Measurements from ENCODE around the gene COP1. TPM values are rescaled to one million over a fixed set of nuclear protein-coding genes. Genes with fewer than 3 reads are reported as not detected.

The COP1 gene
- total RNA-seq, 1 donor from 2014 or later = 102 TPM

DNA sequence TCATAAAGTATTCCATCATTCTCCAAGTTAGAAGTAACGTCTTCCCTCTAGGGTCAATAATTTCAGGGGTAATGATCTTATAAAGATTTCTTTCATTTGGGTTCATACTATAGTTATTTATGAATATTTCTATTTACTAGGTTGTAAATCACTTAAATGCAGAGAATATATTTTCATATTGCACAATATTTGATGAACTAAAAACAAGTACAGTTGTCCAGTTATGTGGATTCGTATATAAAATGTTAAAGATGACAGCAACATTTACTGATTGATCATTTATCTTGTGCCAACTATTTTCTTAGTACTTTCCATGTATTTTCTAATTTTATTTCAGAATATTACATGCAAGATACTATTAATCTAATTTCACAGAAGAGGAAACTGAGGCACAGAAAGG lies 243.3 kb downstream of the COP1 start:
- no peak for DNase-seq (ENCODE audit: low spot score)

DNA sequence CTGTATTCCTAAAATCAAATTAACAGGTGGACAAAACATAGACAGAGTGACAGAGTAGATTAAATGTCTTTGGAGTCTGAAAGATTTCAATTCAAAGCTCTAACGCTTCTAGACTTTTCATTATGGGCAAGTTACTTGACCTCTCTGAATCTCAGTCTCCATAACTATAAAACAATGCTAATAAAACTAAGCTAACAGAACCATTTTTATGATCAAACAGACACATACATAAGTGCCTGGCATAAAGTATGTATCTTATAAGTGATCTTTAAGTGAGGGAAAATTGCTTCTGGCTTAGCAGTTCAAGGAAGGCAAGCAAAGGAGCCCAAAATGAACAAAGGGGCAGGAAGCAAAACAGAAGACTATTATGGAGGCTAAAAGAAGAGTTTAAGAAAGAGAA lies 246.9 kb downstream of the COP1 start:
- DNase-seq (ENCODE audit: low spot score) = no peak

DNA sequence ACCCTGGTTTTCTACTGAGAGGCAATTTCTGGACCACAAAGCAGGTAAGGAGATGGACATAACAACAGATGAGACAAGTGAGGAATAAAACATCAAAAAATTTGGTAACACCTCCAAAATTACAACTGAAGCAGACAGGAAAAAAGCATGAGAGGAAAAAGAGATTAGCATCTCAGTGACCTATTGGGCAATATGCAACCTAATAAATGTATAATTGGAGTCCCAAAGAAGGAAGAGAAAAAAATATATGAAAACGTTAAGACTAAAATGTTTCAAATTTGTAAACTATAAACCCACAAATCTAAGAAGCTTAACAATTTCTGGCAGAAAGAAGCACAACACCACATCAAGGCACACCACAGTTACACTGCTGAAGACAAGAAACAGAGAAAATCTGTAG lies 255.5 kb downstream of the COP1 start:
- DNase-seq (ENCODE audit: low spot score) = no peak

DNA sequence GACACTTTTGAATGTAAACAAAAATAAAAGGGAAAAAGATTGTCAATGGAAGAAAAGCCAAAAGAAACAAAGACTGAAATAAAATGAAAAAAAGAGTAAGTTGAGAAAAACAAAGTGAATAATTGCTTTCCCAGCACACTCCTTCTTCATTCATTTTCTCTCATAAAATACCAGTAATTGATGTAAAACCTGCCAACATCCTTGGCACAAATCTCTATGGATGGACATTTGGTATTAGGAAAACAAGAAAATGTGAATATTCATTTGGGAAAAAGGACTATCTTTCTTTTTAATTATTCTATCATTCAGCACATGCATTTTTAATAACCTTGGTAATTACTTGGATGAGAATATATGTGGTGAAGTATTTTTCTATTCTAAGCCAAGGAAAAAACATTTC lies 259.3 kb downstream of the COP1 start:
- DNase-seq (ENCODE audit: low spot score) = no peak

DNA sequence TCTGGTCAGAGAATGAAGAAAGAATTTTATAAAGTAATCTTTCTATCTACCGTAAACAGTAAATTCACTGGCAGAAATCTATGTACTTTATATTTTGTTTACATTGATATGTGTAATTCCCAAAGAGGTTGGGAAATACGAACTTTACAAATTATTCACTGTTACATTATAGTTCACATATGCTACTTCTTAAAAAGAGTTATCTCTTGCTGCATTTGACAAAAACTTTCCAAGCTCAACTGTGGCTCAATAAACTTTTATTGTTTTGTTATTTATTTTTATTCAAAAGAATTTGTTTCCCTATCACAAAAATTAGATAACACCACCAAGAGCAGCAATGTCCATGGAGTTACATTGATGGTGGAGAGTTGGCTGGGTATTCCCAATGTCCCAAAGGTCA lies 262.5 kb downstream of the COP1 start:
- no peak for DNase-seq (ENCODE audit: low spot score)

DNA sequence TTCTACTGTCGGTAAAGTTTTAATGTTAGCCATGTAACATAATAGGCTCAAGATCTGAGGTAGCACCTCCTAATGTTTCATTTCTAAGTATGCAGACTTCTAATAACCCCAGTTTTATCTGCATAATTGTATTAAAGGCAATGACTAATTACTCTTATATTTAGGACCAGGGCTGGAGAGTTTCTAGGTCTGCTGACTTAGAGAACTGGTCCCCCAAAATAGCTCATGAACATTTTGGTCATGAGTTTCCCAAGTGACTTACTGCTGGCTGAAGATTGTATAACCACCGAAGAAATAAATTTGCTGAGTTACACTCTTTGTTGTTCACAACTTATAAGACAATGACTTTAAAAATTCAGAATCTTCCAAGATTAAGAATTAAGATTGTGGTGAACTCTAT lies 265.9 kb downstream of the COP1 start:
- DNase-seq (ENCODE audit: low spot score) = no peak

DNA sequence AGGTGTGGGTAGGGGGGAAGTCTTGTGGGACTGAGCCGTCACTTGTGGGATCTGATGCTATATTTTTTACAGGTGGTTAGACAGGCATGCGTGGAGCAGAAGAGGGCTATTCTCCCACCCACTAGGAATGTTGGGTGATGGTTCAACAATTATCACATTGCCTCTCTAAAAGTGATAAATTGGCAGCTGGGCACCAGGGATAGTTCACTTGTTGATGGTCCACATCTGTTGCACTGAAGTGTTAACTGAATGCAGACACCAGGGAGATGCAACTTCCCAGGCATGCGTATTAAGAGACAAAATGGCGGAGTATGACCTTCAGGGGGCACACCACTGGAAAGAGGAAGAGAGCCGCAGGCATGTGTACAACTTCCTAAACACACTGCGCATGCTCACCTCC lies 270.4 kb downstream of the COP1 start:
- DNase-seq (ENCODE audit: low spot score) = no peak

DNA sequence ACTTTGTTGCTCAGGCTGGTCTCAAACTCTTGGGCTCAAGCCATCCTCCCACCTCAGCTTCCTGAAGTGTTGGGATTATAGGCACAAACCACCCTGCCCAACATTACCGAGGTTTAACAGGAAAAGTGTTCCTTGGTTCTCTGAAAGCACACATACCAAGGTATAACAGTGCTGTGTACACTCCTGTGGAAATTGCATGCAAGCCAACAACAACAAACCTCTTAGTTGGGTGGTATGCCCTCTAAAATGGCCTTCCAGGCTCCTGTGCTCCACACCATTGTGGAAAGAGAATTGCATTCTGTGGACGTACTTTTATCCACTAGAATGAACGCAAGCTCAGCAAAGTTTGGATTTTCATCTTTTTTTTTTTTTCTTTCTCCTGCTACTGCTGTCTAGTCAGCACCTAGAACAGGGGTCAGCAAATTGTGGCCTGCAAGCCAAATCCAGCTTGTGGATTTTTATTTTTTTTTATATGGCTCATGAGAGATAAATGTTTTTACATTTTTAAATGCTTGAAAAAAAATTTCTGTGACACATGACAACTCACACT lies 271.4 kb downstream of the COP1 start:
- no peak for DNase-seq (ENCODE audit: low spot score)

DNA sequence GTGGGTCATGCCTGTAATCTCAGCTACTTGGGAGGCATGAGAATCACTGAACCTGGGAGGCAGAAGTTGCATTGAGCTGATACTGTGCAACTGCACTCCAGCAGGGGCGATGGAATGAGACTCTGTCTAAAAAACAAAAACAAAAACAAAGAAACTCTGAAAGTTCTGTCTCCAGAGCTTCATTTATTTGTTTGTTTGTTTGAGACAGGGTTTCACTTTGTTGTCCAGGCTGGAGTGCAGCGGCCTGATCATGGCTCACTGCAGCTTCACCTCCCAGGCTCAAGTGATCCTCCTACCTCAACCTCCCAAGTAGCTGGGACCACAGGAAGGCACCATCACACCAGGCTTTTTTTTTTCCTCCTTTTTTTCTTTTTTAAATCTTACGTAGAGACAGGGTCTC lies 271.9 kb downstream of the COP1 start:
- DNase-seq (ENCODE audit: low spot score) = no peak

DNA sequence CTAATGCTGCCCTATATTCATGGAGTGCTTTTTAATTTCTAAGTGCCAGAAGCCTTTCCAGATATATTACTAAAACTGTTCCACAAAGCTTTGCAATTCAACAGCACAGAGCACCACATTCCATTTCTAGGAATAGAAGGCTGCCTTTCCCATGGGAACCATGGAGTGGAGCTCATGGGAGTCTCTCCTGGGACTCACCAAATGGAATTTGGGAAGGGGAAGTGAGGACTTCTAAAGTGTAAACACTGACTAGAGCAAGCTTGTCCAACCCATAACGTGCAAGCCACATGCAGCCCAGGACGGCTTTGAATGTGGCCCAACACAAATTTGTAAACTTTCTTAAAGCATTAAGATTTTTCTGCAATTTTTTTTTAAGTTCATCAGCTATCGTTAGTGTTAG lies 273.3 kb downstream of the COP1 start:
- DNase-seq (ENCODE audit: low spot score) = peak; percentile 19

DNA sequence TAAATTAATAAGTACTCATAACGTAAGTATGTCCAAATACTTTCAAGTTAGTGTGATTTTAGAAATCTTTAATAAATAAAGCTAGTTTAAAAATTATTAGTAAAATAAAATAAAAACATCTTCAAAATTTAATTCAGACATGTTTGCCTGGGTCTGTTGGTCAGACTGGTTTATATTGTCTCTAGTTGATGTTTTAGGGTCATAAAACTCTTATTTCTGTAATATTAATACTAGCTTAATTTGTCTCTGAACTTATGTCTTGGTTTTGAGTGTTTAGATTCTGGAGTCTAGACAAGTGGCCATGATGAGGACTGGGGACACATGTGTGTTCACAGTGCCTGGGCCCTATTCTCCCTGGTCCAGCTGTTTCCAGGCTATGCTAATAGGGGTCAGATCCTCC lies 279.1 kb downstream of the COP1 start:
- DNase-seq (ENCODE audit: low spot score) = no peak

DNA sequence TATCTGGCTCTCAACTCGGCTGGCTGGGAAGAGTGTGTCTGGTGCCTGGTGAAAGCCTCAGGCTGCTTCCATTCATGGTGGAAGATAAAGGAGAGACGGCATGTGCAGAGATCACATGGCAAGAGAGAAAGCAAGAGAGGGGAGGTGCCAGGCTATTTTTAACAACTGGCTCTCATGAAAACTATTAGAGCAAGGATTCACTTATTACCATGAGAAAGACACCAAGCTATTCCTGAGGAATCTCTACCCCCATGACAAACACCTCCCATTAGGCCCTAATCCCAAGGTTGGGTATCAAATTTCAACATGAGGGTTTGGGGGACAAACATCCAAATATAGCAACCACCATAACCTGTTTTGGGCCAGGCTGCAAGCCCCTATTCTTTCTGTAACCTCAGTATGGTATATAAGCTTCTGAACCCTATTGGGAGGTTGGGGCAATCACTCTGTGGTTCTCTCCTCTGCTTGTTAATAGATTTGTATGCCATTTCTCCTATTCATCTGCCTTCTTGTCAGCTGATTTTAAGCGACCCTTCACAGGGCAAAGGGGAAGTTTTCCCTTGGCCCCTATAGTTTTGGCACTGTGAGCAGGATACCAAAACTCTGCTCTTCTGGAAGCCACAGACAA lies 284.7 kb downstream of the COP1 start:
- no peak for DNase-seq (ENCODE audit: low spot score)

DNA sequence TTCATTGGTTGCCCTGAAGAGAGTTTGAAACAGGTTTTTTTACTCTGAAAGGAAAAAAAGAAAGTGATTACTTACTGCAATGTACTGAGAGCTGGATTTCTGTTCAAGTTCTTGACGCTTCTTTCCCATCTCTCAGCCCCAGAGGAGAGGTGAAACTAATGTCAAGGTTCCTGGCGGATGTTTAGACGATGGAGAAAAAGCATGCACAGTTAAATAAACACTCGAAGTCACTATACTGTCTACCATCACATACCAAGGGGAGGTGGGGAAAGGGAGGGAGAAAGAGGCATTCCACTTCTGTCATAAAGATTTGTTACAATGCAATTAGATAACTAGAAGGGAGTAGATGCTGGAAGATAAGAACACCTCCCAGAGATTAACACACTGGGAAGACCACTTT lies 286.7 kb downstream of the COP1 start:
- peak; percentile 43 for DNase-seq (ENCODE audit: low spot score)

DNA sequence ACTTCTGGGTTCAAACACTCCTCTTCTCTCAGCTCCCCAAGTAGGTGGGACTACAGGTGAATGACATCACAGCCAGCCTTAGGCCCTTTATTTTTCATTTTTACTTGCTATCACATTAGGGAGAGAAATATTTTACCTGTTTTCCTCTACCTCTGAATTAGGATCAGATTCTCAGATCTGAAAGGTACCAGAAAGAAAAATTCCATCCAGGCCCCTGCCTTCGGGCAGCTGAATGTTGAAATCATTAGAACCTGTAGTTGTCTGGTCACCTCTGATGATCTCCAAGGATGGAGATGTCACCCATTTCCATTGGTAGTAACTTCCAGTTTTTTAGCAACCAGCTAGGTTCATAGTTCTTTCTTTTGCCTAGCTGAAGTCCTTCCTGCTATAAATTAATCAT lies 288.1 kb downstream of the COP1 start:
- no peak for DNase-seq (ENCODE audit: low spot score)

DNA sequence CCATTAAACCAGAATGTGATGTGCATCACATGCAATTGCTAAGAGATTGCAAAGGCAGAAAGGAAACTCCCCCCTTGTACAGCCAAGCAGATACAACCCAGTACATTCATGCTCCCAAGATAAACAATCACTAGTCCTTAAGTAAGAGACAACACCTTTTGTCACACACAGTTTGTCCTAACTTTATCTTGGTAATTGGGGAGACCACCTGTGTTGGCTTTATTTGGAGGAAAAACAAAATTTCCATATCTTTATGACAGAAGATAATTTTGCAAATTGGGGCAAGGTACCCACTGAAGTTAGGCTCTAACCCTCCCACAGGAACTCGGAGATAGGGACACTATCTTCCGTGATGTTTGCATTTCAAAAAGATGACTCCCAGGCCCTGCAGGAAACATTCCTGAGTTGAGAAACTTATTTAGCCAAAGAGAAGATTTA lies 288.7 kb downstream of the COP1 start:
- no peak for DNase-seq (ENCODE audit: low spot score)

DNA sequence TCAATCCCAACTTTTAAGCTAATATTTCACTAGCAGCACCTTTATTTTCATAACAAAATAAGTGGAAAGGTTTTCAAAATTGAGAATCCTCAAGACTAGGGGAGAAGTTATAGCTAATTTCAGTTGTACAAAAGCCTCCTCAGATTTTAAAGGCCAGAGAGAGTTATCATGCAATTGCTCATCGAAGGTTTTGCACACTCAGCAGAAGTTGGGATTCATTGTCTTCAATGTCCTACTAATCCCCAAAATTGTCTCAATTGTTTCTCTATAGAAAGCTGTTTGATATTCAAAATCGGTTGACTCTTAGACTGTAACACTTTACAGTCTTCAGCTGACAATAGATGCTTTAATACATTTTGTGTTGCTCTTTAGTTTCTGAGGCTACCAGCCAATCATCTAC lies 293.0 kb downstream of the COP1 start:
- DNase-seq (ENCODE audit: low spot score) = no peak

DNA sequence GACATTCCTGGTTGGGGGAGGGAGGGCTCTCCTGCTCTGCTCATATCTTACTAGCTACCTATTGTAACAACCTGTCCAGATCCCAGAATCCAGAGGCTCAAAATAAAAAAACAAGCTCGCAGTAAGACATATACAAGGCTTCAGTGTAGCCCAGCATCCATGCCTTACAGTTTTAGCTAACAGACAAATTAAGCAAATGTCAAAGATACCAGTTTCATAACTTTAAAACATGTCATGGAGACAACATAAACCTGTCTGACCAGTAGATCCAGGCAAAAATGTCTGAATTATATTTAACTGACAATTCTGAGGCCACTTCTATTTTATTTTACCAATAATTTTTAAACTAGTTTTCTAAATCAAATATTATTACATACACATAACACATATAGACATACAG lies 295.9 kb downstream of the COP1 start:
- DNase-seq (ENCODE audit: low spot score) = no peak

DNA sequence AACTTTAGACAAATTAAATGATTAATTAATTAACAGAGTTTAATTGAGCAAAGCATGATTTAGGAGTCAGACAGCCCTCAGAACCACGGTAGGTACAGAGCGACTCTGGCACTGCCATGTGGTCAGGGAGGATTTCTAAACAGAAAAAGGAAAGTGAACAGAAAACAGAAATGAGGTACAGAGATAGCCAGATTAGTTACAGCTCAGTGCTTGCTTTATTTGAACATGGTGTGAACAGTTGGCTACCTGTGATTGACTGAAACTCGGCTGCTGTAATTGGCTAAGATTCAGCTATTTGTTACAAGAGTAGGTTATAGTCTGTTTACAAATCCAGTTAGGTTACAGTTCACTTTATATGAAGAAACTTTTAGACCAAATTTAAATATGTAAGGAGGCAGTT lies 300.7 kb downstream of the COP1 start:
- DNase-seq (ENCODE audit: low spot score) = no peak

DNA sequence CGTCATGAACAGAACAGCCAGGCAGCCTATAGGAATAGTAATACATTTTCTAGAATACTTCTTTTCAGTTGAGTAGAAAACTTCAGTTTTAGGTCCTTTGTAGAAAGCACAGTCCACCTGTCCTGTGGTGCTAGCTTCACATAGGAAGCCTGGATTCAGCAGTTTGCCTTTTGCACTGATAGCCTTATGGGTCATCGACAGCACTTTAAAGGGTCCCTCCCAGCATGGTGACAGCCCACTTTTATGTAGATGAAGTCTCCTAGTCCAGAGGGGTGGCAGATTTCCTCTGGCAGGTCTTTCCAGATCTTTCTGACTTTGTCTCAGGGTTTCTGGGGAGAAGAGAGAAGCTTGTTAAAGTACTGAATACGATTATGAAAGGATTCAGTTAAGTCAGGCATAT lies 302.3 kb downstream of the COP1 start:
- DNase-seq (ENCODE audit: low spot score) = no peak

DNA sequence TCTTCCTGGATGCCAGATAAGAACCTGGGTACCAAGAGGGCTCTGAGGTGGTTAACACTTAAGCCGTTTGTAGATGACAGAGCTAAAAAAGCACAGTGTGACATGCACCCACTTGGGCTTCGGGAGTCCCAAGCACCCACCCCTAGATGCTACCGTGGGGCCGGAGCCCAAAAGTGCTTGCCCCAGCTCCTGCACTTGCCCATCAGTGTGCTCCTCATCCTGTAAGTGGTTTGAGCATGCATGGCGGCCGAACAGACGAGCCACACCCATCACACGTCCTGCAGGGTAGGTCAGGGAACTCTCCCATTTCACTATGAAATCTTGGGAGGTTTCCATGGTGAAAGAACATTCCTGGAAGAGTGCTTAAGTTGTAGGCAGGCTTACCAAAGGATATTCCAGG lies 304.8 kb downstream of the COP1 start:
- DNase-seq (ENCODE audit: low spot score) = no peak

DNA sequence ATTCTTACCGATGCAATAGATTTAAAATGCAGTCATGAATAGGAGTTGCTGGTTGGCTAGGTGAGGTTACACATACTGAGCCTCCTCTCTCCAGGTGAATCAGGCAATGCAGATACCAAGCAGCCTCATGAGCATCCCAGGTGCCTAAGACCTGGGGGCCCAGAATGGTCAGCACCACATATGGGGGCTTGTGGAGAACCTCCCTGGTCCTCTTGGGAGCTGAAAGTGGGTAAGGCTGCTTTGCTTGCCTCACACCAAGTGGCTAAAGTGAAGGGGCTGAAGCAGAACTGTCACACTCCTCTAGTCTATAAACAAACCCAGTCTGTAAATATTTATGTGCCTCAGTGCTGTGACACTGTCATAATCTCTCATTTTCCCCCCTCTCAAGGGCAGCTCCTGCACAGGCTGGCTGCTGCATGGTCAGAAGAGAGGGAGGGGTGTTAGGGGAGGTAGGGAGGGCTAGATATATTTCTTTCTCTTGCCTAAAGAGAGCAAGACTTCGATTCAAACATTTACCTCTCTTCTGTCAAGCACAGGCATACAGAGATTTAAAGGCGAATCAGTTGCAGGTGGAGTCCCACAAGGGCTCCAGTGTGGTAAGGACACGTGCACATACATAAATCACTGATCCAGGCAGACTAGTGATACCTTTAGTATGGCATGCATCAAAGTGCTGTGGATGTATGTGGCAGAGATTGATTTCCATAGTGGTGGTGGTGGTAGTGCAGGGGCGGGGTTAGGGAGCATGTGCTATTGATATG lies 305.8 kb downstream of the COP1 start:
- DNase-seq (ENCODE audit: low spot score) = no peak

DNA sequence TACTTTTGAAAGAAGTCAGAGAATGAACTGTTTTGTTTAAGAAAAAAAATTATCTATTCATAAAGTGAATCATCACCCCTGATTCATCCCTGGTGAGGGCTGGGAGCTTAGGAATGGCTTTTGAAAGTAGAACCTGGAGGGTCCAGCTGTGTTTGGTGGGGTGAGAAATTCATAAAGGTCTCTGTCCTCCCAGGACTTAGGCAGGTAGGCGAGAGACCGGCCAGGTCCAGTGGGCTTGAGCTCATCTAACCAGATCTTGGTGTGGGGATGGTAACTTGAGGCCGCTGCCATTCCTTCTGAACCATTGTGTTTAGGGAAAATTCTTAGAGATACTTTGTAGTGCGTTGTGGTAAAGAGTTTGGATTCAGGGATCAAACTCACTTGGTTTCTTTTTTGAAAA lies 306.9 kb downstream of the COP1 start:
- DNase-seq (ENCODE audit: low spot score) = no peak

DNA sequence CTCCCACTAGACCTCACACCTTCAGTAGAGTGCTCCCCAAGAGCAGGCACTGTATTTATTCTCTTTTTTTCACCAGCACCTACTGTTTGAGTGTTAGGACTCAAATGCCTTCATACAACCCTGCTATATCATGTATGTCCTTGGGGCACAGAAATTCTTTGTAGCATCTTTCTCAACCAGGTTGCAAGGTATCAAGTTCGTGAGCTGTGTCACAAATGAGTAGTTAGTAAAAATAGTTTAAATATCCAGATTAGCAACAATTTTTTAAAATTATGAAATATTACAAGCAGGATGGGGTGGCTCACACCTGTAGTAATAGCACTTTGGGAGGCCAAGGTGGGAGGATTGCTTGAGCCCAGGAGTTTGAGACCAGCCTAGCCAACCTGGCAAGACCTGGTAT lies 311.1 kb downstream of the COP1 start:
- DNase-seq (ENCODE audit: low spot score) = no peak
